K562 (cell line): ENCODE measurements around the gene RSPH1. TPM values are rescaled to one million over a fixed set of nuclear protein-coding genes. Genes with fewer than 3 reads are reported as not detected.

Source experiments
- CHD2 ChIP-seq: IDR thresholded peaks from 2 replicates; pipeline ENCODE4 v1.6.1; 2011; ENCODE audit warnings: low read depth, low read length
- ELF1 ChIP-seq: fragments of 200-800 bp; sonication (Bioruptor generic); IDR thresholded peaks from 2 replicates; pipeline ENCODE4 v1.6.1; 2016; ENCODE audit warnings: missing genetic modification characterization, missing compliant biosample characterization
- FOXA3 ChIP-seq, 2 experiments: fragments of 450-650 bp in 1 of 2; sonication (generic) in 1 of 2; formaldehyde crosslinking; IDR thresholded peaks in 1 of 2; conservative IDR thresholded peaks in 1 of 2; 2 replicates each; pipeline versions ENCODE4 v1.4.0 to v1.8.0; 2020 to 2022; ENCODE audit warnings: mild to moderate bottlenecking in 2 of 2, missing genetic modification reagents in 1 of 2
- FOXP1 ChIP-seq: sonication (generic); formaldehyde crosslinking; IDR thresholded peaks from 2 replicates; pipeline ENCODE4 v1.8.0; 2022; ENCODE audit warnings: mild to moderate bottlenecking, missing genetic modification reagents
- HDGF ChIP-seq: fragments of 450-650 bp; IDR thresholded peaks from 2 replicates; pipeline ENCODE4 v1.6.1; 2016
- RBBP5 ChIP-seq: fragments of 200-600 bp; sonication (generic); IDR thresholded peaks from 2 replicates; pipeline ENCODE4 v1.6.1; 2012; ENCODE audit warnings: borderline replicate concordance, mild to moderate bottlenecking, low read length, control low read depth, inconsistent platforms; ENCODE audit not compliant: insufficient read depth, poor library complexity, severe bottlenecking
- SNIP1 ChIP-seq: fragments of 450-650 bp; IDR thresholded peaks from 2 replicates; pipeline ENCODE4 v1.7.1; 2017; ENCODE audit warnings: low read depth, mild to moderate bottlenecking
- polyA plus RNA-seq, 8 experiments: library from polyadenylated mRNA; depleted of rRNA in 4 of 8; stranded (reverse) in 5 of 8; unstranded in 3 of 8; fragments of >200 nt; fragmentation: Nextera tagmentation in 2 of 8; fragmentation: Illumina TruSeq in 1 of 8; extraction: Ambion mirVana in 2 of 8; extraction: Trizol in 1 of 8; gene quantifications; 2 replicates each; pipeline versions ENCODE4 v1.2.1 to v1.2.3, GENCODE V29; 2011 to 2014; ENCODE audit warnings: inconsistent platforms in 1 of 8, missing spikeins in 1 of 8
- total RNA-seq, 7 experiments: library from RNA; depleted of rRNA in 6 of 7; stranded (reverse); fragments of >200 nt in 6 of 7; fragmentation: Illumina TruSeq in 2 of 7; extraction: Trizol in 2 of 7; gene quantifications; 2 replicates each; pipeline versions ENCODE4 v1.2.1 to v1.2.3, GENCODE V29; 2011 to 2021; ENCODE audit warnings: low replicate concordance in 1 of 7
- TF ChIP-seq, protein P1 (sequence below): fragments of 450-650 bp; IDR thresholded peaks from 2 replicates; pipeline ENCODE4 v1.6.1; 2016; ENCODE audit warnings: mild to moderate bottlenecking, moderate library complexity
- TF ChIP-seq, protein P2 (sequence below): fragments of 450-650 bp; IDR thresholded peaks from 2 replicates; pipeline ENCODE4 v1.6.1; 2016

Gene RSPH1
- total and polyA plus RNA-seq, 9 of the 15 experiments (the other 6 are each of a cell fraction or from before 2014, with no cell fraction given): 0.17 TPM; not detected in 8

DNA sequence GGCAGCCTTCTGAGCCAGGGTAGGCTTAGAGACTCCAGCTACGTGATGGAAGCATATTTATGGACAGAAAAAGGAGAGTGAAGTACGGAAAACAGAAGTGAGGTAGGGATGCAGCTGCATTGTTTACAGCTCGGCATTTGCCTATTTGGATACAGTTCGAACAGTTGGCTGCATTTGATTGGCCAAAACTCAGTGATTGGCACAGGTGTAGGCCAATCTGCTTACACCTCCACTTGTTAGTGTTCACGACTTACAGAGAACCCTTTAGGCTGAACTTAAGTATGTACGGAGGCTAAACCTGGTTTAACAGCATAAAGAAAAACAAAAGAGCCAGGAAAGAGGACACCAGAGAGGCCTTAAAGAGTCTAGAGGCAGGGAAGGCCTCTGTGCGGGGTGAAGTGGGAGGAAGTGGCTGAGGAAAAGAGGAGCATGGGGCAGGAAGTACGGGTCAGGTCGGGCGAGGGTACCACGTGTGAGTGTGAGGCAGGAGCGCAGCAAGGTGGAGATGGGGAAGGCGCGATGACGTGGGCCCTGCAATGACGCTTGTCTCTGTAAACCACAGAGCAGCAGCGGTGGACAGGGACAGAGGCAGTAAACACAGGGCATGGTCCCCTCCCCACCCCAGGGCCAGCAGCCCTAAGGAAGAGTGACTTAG lies 32.0 kb downstream of the RSPH1 start (continued):
- TF ChIP-seq RBBP5 (no peak), FOXP1 (no peak), CHD2 (peak; percentile 48; the same call in 1 of the 2 replicates), HDGF (no peak), FOXA3 (CRISPR knock-in tag; conservative IDR thresholded peaks at IDR 0.05 in 1 of 2, IDR thresholded peaks at IDR 0.05 in 1 of 2) (no peak), SNIP1 (no peak), ELF1 (0 out of 2 replicates have a peak, but pooled peaks have one; percentile 19)
- TF ChIP-seq, protein P1, sequence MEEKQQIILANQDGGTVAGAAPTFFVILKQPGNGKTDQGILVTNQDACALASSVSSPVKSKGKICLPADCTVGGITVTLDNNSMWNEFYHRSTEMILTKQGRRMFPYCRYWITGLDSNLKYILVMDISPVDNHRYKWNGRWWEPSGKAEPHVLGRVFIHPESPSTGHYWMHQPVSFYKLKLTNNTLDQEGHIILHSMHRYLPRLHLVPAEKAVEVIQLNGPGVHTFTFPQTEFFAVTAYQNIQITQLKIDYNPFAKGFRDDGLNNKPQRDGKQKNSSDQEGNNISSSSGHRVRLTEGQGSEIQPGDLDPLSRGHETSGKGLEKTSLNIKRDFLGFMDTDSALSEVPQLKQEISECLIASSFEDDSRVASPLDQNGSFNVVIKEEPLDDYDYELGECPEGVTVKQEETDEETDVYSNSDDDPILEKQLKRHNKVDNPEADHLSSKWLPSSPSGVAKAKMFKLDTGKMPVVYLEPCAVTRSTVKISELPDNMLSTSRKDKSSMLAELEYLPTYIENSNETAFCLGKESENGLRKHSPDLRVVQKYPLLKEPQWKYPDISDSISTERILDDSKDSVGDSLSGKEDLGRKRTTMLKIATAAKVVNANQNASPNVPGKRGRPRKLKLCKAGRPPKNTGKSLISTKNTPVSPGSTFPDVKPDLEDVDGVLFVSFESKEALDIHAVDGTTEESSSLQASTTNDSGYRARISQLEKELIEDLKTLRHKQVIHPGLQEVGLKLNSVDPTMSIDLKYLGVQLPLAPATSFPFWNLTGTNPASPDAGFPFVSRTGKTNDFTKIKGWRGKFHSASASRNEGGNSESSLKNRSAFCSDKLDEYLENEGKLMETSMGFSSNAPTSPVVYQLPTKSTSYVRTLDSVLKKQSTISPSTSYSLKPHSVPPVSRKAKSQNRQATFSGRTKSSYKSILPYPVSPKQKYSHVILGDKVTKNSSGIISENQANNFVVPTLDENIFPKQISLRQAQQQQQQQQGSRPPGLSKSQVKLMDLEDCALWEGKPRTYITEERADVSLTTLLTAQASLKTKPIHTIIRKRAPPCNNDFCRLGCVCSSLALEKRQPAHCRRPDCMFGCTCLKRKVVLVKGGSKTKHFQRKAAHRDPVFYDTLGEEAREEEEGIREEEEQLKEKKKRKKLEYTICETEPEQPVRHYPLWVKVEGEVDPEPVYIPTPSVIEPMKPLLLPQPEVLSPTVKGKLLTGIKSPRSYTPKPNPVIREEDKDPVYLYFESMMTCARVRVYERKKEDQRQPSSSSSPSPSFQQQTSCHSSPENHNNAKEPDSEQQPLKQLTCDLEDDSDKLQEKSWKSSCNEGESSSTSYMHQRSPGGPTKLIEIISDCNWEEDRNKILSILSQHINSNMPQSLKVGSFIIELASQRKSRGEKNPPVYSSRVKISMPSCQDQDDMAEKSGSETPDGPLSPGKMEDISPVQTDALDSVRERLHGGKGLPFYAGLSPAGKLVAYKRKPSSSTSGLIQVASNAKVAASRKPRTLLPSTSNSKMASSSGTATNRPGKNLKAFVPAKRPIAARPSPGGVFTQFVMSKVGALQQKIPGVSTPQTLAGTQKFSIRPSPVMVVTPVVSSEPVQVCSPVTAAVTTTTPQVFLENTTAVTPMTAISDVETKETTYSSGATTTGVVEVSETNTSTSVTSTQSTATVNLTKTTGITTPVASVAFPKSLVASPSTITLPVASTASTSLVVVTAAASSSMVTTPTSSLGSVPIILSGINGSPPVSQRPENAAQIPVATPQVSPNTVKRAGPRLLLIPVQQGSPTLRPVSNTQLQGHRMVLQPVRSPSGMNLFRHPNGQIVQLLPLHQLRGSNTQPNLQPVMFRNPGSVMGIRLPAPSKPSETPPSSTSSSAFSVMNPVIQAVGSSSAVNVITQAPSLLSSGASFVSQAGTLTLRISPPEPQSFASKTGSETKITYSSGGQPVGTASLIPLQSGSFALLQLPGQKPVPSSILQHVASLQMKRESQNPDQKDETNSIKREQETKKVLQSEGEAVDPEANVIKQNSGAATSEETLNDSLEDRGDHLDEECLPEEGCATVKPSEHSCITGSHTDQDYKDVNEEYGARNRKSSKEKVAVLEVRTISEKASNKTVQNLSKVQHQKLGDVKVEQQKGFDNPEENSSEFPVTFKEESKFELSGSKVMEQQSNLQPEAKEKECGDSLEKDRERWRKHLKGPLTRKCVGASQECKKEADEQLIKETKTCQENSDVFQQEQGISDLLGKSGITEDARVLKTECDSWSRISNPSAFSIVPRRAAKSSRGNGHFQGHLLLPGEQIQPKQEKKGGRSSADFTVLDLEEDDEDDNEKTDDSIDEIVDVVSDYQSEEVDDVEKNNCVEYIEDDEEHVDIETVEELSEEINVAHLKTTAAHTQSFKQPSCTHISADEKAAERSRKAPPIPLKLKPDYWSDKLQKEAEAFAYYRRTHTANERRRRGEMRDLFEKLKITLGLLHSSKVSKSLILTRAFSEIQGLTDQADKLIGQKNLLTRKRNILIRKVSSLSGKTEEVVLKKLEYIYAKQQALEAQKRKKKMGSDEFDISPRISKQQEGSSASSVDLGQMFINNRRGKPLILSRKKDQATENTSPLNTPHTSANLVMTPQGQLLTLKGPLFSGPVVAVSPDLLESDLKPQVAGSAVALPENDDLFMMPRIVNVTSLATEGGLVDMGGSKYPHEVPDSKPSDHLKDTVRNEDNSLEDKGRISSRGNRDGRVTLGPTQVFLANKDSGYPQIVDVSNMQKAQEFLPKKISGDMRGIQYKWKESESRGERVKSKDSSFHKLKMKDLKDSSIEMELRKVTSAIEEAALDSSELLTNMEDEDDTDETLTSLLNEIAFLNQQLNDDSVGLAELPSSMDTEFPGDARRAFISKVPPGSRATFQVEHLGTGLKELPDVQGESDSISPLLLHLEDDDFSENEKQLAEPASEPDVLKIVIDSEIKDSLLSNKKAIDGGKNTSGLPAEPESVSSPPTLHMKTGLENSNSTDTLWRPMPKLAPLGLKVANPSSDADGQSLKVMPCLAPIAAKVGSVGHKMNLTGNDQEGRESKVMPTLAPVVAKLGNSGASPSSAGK: peak; percentile 51; the same call in 1 of the 2 replicates
- TF ChIP-seq, protein P2, sequence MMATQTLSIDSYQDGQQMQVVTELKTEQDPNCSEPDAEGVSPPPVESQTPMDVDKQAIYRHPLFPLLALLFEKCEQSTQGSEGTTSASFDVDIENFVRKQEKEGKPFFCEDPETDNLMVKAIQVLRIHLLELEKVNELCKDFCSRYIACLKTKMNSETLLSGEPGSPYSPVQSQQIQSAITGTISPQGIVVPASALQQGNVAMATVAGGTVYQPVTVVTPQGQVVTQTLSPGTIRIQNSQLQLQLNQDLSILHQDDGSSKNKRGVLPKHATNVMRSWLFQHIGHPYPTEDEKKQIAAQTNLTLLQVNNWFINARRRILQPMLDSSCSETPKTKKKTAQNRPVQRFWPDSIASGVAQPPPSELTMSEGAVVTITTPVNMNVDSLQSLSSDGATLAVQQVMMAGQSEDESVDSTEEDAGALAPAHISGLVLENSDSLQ: peak; percentile 99
